ENCODE results near the gene RAB17.
A peak's percentile ranks its signal among the peaks of the same experiment; 100 is the strongest.

GRCh38 chr2:237614151-237614720, 23.7 kb upstream of the RAB17 start:
- TF ChIP-seq, protein P1, sequence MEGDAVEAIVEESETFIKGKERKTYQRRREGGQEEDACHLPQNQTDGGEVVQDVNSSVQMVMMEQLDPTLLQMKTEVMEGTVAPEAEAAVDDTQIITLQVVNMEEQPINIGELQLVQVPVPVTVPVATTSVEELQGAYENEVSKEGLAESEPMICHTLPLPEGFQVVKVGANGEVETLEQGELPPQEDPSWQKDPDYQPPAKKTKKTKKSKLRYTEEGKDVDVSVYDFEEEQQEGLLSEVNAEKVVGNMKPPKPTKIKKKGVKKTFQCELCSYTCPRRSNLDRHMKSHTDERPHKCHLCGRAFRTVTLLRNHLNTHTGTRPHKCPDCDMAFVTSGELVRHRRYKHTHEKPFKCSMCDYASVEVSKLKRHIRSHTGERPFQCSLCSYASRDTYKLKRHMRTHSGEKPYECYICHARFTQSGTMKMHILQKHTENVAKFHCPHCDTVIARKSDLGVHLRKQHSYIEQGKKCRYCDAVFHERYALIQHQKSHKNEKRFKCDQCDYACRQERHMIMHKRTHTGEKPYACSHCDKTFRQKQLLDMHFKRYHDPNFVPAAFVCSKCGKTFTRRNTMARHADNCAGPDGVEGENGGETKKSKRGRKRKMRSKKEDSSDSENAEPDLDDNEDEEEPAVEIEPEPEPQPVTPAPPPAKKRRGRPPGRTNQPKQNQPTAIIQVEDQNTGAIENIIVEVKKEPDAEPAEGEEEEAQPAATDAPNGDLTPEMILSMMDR (IDR thresholded peaks at IDR 0.05; ENCODE audit: low read depth, low read length) = peak; percentile 22
- no peak for TF ChIP-seq POLR2A (IDR thresholded peaks at IDR 0.05; ENCODE audit: extremely low read depth, insufficient read length)
